Lung (tissue), 16 donors: ENCODE data around the gene HOXC5. TPM values are rescaled to one million over a fixed set of nuclear protein-coding genes. Genes with fewer than 3 reads are reported as not detected.

ENCODE experiments used
- ATAC-seq: fragments of 200-7000 bp; cut with Tn5 transposase; one replicate; pipeline ENCODE4 v1.9.1; 2020; ENCODE audit warnings: moderate number of reproducible peaks; ENCODE audit not compliant: insufficient read depth, low FRiP score
- DNase-seq, 3 donors: peaks; one replicate each; pipeline ENCODE4 v3.0.0-alpha.2; 2013 to 2017
- H3K27ac ChIP-seq, 2 donors: one replicate each; pipeline ENCODE4 v1.5.1; 2013; ENCODE audit warnings: mild to moderate bottlenecking in 2 of 2, moderate library complexity in 2 of 2, control low read depth in 1 of 2, inconsistent platforms in 1 of 2, low read depth in 1 of 2, low read length in 1 of 2
- H3K27me3 ChIP-seq, 3 donors: one replicate each; pipeline ENCODE4 v1.5.1; 2013; ENCODE audit warnings: low read length in 2 of 3; ENCODE audit not compliant: control insufficient read depth in 3 of 3, insufficient read depth in 3 of 3
- H3K36me3 ChIP-seq, 4 donors: one replicate each; pipeline ENCODE4 v1.5.1; 2013; ENCODE audit warnings: low read length in 4 of 4, mild to moderate bottlenecking in 1 of 4, moderate library complexity in 1 of 4; ENCODE audit not compliant: control insufficient read depth in 4 of 4, insufficient read depth in 4 of 4
- H3K4me1 ChIP-seq, 5 donors: one replicate each; pipeline ENCODE4 v1.5.1; 2013; ENCODE audit warnings: low read length in 5 of 5, mild to moderate bottlenecking in 2 of 5, moderate library complexity in 1 of 5; ENCODE audit not compliant: control insufficient read depth in 5 of 5, insufficient read depth in 5 of 5
- H3K4me3 ChIP-seq: one replicate; pipeline ENCODE4 v1.5.1; 2013; ENCODE audit warnings: mild to moderate bottlenecking, control low read depth, moderate library complexity
- H3K9ac ChIP-seq, 2 donors: one replicate each; pipeline ENCODE4 v1.5.1; 2013; ENCODE audit warnings: low read length in 2 of 2, control low read depth in 1 of 2; ENCODE audit not compliant: insufficient read depth in 1 of 2
- H3K9me3 ChIP-seq, 4 donors: one replicate each; pipeline ENCODE4 v1.5.1; 2013; ENCODE audit warnings: low read length in 3 of 4, mild to moderate bottlenecking in 1 of 4, moderate library complexity in 1 of 4; ENCODE audit not compliant: control insufficient read depth in 4 of 4, insufficient read depth in 3 of 4
- CTCF ChIP-seq: IDR thresholded peaks from 2 replicates; pipeline ENCODE4 v1.5.1; 2012; ENCODE audit warnings: mild to moderate bottlenecking; ENCODE audit errors: control extremely low read depth, extremely low read depth
- WGBS, 2 donors: extraction: QIAGEN DNeasy Blood & Tissue Kit; methylation state at CpG; one replicate each; pipeline ENCODE4 v1.1.7; 2013; 5-methylcytosine and 5-hydroxymethylcytosine counted together
- long read RNA-seq, 5 donors: transcript quantifications; one replicate each; lab custom pipeline, GENCODE V29; 2026
- polyA plus RNA-seq, 2 donors: library from polyadenylated mRNA; stranded (reverse); fragments of 200-250 nt; gene quantifications; one replicate each; pipeline ENCODE4 v1.2.1, GENCODE V29; 2013
- total RNA-seq, 2 donors: library from RNA; depleted of rRNA in 1 of 2; stranded (reverse); fragments of >200 nt in 1 of 2; gene quantifications; one replicate each; pipeline ENCODE4 v1.2.1, GENCODE V29; 2014 to 2021
- donor health status: control.
- donor health status: control.
- donor health status: Bipolar disorder and iron deficiency.
- donor health status: healthy.
- donor health status: DM: yes; HTN: yes; CAD: no.

The HOXC5 gene
- total RNA-seq (under 1 TPM; 0.25 to 0.26 TPM), polyA plus RNA-seq (under 1 TPM; 0.08 to 0.10 TPM)
- long read RNA-seq, donor 1 = 0 reads
- long read RNA-seq, donor 2 = 0 reads
- long read RNA-seq, donor 3 = 0 reads
- long read RNA-seq, donor 4 = 0 reads
- long read RNA-seq, donor 5 = 0 reads

DNA sequence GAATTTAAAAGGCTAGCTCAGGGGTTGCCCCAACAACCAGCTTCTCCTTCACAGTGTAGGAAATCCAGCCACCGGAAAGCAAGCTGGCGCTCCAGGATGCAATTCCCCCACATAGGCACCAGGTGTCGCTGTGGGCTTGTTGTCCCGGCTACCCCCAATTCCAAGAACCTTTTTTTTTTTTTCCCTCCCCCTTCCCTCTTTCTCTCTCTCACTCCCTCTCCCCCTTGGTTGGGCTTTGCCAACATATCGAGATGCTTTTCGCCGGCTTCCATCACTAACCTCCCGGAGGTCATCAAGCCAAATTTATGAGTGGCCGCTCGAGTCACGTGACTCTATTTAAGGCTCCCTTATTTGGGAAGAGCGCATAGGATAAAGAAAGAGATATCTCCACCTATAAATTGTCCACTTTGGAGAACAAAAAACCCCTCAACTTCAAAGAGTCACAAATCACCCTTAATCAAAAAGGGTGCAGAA lies at the start of gene HOXC5:
Gene HOXC5 (plus strand): TSS at position 424 of the 474 bp plus-strand sequence. CDS start 73 bp downstream, outside the sequence.
- peak; percentile 87 to 91 (median 91) for DNase-seq

GRCh38 chr12:53983568-53983949 lies 49.3 kb upstream of the HOXC5 start:
- TF ChIP-seq CTCF = no peak
- no peak for ATAC-seq

More for the DNA sequence above, at the start of gene HOXC5:
- TF ChIP-seq CTCF = peak; percentile 60
- no peak within 1 kb of the TSS for H3K27ac ChIP-seq
- H3K27me3 ChIP-seq = peaks cover 17 to 71% (median 65%) of the 10 kb centered on the region in 3 donors
- peak within 1 kb of the TSS in 1 of 2 donors; percentile 19 for H3K9ac ChIP-seq
- ATAC-seq = peak; percentile 42
- no peak within 1 kb of the TSS for H3K4me3 ChIP-seq
- 4 to 5% methylated on average over 12 of the region's 12 CpGs for WGBS, 2 donors
- peaks cover 0 to 1% (median 0%) of the 10 kb centered on the region in 4 donors for H3K36me3 ChIP-seq
- H3K4me1 ChIP-seq = peaks cover 0 to 18% (median 0%) of the 10 kb centered on the region in 5 donors
- peaks cover 0 to 14% (median 0%) of the 10 kb centered on the region in 4 donors for H3K9me3 ChIP-seq

GRCh38 chr12:53983950-53984572 lies 48.8 kb upstream of the HOXC5 start:
- ATAC-seq = no peak
- Histone ChIP-seq H3K27me3 (peaks cover 32 to 98% (median 90%) of the 10 kb centered on the region in 3 donors), H3K9ac (no peak overlapping the region), H3K4me3 (no peak overlapping the region), H3K4me1 (peaks cover 0 to 17% (median 10%) of the 10 kb centered on the region in 5 donors), H3K27ac (no peak overlapping the region), H3K9me3 (peaks cover 0 to 28% (median 0%) of the 10 kb centered on the region in 4 donors), H3K36me3 (no peaks in the 10 kb centered on the region)
- no peak for DNase-seq
- WGBS, 2 donors = 2 to 6% methylated on average over 29 to 30 of the region's 30 CpGs
- TF ChIP-seq CTCF = no peak

More at GRCh38 chr12:53983568-53983949, 49.3 kb upstream of the HOXC5 start:
- WGBS, 2 donors = 3 to 4% methylated on average over 17 of the region's 17 CpGs
- peaks cover 0 to 28% (median 0%) of the 10 kb centered on the region in 4 donors for H3K9me3 ChIP-seq
- H3K27ac ChIP-seq = no peak overlapping the region
- peaks cover 0 to 17% (median 10%) of the 10 kb centered on the region in 5 donors for H3K4me1 ChIP-seq
- peak in 2 of 3 donors; percentile 21 to 39 for DNase-seq
- H3K27me3 ChIP-seq = peaks cover 32 to 98% (median 90%) of the 10 kb centered on the region in 3 donors
- no peak overlapping the region for H3K9ac ChIP-seq
- H3K4me3 ChIP-seq = no peak overlapping the region
- H3K36me3 ChIP-seq = no peaks in the 10 kb centered on the region
